Left forelimb (tissue), 1 donor: Measurements from ENCODE around the gene PRUNE2.

Experiments
- DNase-seq: peaks from one replicate; pipeline ENCODE4 v3.0.0-alpha.2; 2018; ENCODE audit warnings: low spot score

Gene PRUNE2

DNA sequence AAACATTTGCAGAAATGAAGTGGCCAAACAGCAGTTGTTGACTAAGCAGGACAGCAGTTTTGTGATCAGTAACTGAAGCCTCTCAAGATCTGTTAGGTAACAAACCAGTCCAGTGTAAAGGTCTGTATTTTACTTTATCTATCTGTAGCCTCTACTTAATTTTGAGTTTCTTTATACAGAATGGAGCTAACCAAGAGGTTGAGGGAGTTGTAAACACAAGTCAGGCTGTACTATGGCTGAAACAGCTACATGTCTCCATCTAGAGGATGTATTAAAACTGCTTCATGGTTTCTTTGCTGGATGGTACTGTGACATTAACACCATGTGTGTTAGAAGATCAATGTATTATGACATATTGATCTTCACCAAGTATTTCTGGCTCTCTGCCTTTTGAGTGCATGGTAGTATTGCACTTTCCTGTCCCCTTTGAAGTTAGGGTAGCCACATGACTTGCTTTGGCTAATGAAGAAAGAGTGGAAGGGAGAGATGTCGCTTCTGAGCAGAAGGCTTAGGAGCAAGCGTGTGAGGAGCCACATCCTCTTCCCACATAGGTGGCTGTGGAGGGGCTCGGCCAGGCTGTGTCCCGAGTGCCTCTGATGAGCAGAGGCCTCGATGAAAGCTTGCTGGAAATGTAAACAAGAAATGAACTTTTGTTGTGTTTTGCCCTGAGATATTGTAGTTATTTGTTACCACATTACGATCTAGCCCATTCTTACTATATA, 247.2 kb downstream of the PRUNE2 start:
- no peak for DNase-seq

- no peak for DNase-seq
Measured at GRCh38 chr9:76657265-76657664, 248.6 kb downstream of the PRUNE2 start.

- DNase-seq: no peak
Measured at GRCh38 chr9:76655971-76656370, 249.9 kb downstream of the PRUNE2 start.

- no peak for DNase-seq
Measured at GRCh38 chr9:76655121-76655541, 250.8 kb downstream of the PRUNE2 start.

DNA sequence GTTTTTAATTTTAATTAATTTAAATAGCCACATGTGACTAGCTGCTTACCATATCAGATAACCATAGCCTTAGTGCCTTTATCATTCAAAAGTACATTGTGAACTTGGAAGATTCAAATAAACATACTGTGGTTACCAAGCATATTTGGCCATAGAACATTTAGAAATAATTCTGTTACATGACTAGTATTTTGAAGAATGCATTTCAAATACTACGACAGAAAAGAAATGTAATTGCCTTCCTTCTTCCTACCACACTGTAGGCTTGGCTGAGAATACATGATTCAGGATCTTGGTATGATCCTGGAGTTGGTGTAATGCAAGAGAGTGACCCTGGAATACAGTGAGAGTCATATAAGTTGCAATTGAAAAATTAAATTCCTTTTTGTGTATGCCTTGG, 251.3 kb downstream of the PRUNE2 start:
- no peak for DNase-seq

DNA sequence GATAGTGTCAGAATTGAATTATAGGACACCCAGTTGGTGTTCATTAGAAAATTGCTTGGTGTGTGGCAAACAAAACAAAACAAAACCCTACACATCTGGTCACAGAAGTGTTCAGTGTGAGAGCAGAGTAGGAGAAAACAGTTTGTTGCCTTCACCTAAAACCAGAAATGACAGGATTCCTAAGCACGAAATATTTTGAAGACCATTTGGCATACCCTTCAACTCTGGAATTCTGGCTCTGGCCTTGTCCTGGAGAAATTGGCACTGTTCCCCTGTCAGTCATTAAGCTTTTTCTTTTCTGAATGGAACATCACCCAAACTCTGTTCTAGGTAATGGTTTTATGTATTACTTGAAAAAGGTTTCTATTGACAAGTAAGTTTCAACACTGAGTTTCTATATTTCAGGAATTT, 251.9 kb downstream of the PRUNE2 start:
- DNase-seq: no peak

DNA sequence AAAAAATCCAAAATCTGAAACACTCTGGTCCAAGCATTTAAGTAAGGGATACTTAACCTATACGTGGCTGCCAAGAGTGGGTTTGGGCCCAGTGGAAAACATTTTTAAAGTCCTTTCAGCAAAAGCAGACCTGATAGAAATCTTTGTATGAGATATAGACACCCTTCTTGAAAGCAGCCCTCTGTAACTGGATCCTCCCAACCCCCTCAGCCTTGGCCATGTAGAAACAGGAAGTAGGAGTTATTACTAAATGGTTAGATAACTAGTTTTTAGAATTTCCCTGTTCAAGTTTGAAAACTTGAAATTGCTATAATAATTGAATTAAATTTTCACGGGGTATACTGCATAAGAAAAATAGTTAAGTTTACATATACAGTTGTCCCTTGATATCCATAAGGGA, 253.0 kb downstream of the PRUNE2 start:
- DNase-seq: no peak

GRCh38 chr9:76651119-76651705, 254.7 kb downstream of the PRUNE2 start:
- no peak for DNase-seq

GRCh38 chr9:76650692-76651091, 255.2 kb downstream of the PRUNE2 start:
- DNase-seq: no peak

DNA sequence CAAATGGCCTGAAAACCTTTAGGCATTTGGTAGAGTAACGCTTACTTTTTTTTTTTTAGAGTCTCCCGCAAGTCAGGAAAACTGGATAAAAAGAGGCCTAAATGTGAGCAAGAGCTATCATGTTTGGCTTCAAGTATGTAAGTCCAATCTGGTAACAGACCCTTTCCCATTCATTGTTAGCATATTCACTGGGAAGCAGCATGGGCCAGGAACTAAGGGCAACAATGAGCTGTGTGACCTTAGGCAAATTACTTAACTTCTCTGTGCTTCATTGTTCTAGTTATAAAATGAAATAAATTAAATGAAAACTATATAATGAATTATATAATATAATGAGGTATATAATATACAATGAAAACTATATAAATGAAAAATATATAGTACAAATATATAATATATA, 256.0 kb downstream of the PRUNE2 start:
- no peak for DNase-seq

GRCh38 chr9:76646249-76646648, 259.7 kb downstream of the PRUNE2 start:
- DNase-seq: no peak

DNA sequence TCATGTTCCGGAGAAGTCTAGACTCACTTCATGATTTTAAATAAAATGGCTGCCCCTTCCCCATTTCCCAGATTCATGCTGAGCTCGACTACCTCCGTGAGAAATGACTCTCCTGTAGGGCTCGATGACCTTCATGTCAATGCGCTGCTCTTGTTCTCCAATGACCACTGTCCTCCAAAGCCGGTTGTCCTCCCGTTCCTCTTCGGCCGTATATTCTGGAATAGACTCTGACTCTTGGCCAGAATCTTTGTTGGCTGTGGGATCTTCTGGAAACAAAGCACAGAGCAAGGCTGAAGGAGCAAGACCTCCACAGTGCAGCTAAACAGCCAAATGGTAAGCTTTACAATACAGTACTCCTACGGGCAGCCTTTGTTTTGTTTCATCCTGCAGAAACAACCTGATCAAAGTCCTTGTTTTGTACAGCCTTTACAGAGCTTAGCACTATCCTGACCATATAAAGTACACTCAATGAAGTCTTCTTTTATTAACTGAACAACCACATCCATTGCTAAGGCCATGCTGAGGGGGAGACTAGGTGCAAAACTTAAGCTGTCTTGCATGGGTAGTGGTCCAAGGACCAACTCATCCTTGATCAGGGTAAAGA, 261.2 kb downstream of the PRUNE2 start:
- DNase-seq: no peak

GRCh38 chr9:76644171-76644570, 261.7 kb downstream of the PRUNE2 start:
- no peak for DNase-seq

DNA sequence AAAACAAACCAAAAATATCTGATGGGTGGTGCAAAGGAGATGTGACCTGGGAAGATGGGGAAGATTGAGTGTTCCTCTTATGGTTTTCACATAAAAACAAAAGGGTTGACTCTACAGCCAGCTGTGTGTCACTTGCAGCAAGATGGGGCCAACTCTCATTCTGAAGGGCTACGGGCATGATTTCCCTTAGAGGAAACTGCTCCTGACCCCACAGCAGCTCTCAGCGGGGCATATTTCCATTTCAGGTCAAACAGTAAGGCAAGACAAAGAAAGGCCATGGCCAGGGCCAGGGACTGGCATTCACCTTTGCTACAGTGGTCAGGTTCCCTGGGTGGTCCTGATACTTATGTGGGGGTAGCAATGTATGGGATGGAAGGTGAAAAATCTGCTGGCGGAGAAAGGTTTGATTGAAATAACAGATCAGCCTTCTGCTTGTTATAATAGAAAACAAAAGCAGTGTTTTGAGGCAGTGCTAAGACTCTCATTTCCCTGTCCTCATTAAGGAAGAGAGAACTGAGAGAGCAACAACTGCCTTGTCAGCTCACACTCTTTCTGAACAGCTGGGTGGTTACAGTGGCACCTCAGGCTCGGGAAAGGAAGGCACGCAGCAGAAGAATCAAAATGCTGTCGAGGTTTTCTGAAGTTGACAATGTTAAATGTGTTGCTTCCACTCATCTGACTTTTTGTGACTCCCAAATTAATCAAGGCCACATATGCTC, 262.4 kb downstream of the PRUNE2 start:
- no peak for DNase-seq

GRCh38 chr9:76642701-76643209, 263.2 kb downstream of the PRUNE2 start:
- DNase-seq: no peak

DNA sequence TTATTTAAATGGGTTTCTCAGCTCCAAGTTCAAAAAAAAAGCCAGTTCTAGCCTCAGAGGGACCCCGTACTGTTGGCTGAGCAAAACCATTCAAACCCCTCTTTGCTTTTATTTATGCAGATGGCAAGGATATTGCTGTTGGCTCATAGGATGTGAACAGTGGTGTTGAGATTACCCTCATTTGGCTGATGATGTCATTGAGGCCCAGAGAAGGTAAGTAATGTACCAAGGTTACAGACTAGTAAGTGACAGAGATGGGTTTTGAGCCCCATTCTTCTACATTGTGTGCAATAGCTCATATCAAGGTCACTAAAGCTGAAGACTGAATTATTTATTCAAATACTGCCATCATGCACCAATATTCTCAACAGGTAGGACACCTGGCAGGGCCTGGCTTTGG, 263.8 kb downstream of the PRUNE2 start:
- no peak for DNase-seq

DNA sequence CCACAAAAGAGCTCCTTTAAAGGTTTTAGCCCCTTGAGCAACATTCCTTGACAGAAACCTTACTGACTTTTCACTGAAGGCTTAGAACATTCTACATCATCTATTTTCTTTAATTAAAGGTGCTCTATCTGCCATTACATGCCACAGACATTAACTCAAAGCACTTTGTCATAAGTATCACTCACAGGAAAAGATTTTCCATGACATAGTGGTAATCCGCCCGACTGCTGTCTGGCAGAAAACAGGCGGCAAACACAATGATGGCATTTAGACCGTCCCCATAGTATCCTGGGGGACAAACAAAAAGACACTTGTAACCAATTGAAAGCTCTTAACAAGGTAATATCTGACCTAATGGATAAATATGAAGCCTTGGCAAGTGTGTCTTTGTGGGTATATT, 267.9 kb downstream of the PRUNE2 start:
- no peak for DNase-seq

- no peak for DNase-seq
Measured at GRCh38 chr9:76637416-76637815, 268.5 kb downstream of the PRUNE2 start.

- DNase-seq: no peak
Measured at GRCh38 chr9:76634356-76635054, 271.4 kb downstream of the PRUNE2 start.

DNA sequence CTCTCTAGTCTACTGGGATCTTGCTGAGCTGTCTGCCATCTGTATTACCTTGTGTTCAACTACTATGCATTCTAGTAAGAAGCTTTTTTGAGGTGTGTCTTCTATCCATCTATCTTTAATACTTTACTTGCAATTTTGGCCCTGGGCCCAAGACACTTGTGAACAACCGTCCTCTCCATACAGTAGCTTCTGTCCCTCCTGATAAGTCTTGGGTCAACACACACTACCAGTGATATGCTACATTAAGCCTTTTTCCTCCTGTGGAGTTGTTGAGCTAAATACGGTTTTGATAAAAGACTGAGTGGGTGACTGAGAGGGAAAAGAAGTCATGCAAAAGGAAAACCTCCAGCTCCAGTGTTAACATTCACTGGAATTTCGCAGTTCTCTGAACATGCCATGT, 275.0 kb downstream of the PRUNE2 start:
- DNase-seq: no peak

GRCh38 chr9:76629205-76629990, 276.5 kb downstream of the PRUNE2 start:
- DNase-seq: no peak
